HG02970 (cell line): ENCODE measurements around the gene CDH19.

Experiments
- ATAC-seq: cut with Tn5 transposase; IDR thresholded peaks from one replicate; pipeline ENCODE4 v1.9.1; 2021; ENCODE audit warnings: mild to moderate bottlenecking, moderate library complexity, moderate number of reproducible peaks; ENCODE audit not compliant: unreplicated experiment, low FRiP score

CDH19 gene, protein sequence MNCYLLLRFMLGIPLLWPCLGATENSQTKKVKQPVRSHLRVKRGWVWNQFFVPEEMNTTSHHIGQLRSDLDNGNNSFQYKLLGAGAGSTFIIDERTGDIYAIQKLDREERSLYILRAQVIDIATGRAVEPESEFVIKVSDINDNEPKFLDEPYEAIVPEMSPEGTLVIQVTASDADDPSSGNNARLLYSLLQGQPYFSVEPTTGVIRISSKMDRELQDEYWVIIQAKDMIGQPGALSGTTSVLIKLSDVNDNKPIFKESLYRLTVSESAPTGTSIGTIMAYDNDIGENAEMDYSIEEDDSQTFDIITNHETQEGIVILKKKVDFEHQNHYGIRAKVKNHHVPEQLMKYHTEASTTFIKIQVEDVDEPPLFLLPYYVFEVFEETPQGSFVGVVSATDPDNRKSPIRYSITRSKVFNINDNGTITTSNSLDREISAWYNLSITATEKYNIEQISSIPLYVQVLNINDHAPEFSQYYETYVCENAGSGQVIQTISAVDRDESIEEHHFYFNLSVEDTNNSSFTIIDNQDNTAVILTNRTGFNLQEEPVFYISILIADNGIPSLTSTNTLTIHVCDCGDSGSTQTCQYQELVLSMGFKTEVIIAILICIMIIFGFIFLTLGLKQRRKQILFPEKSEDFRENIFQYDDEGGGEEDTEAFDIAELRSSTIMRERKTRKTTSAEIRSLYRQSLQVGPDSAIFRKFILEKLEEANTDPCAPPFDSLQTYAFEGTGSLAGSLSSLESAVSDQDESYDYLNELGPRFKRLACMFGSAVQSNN

DNA sequence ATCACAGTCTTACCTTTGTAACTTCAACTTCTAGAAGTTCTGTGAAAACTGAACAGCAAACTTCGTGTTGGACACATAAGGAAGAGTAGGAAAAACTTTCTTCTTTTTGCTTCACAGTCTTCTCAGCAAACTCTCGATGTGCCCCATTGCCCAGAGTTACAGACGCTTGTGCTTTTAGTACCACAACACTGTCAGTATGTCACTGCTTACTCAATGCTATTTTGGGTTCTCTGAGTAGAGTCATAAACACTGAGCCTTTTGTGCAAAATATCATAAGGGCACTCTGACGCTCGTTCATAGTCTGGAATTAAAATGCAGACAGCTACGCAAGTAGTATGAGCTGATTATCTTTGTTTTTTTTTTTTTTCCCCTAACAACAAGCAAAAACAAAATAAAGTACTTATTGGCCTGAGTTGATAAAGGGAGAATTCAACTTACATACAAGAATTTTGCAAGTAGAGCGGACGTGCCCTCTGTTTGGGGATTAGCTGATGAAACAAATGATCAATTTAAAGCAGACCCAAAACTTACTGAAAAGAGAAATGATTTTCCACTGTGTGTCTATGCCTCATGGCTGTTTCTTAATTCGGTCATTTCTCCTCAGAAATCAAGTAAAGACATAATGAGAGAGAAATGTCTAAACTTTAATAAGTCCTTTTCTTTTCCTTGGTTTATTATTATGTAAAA lies at the start of gene CDH19:
Gene CDH19 (minus strand): TSS at position 150 of the 687 bp plus-strand sequence. CDS start 31,886 bp downstream, outside the sequence.
- ATAC-seq: no peak

GRCh38 chr18:66647671-66648070 lies 43.8 kb upstream of the CDH19 start:
- no peak for ATAC-seq

DNA sequence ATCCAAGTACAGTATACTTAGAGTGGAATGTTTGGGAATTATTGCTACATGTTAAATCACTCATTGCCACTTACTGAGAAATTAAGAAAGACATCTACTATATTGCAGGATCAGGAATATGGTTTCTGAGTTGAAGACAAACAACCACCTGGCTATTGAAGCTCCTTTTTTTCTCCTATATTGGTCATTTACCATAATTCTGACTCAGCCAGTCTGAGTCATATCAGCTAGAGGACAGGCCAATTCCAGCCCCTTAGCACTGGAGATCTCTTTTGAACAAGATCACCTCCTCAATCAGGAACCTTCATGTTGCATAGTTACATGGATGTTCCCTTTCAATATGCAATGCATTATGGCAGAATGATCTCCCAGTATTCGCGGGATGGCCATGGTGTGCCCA lies 42.7 kb upstream of the CDH19 start:
- ATAC-seq: no peak

DNA sequence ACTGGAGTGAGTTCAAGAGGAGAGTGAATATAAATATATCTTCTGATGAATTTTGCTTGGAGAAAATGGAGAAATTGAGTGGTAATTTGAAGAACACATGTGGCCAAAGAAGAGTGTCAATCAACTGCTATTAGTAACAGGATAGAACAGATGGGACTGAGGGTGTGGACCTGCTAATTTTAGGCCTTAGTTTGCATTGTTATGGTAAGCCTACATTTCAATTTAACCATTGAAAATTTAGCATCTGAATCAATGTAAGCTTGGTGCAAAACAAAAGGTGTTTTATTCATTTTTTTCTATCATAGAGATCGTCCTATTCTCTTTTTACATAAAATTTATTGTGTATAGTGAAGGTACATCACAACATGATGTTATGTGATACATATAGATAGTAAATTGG lies 42.1 kb upstream of the CDH19 start:
- no peak for ATAC-seq

DNA sequence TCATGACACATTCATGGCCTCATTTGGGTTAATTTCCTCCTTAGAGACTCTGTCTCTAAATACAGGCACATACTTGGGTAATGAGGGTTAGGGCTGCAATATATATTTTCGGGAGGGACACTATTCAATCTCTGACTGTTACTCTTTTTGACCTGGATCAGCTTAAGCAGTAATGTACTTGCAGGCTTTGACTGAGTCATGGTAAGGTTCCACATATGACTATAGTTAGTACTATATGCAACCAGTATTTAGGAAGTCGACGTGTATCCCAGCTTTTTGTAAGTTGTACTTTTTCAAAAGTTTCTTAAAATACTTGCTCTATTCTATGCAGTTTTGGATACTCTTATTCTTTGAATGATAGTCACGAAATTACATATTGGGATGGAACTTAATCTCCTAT lies 37.2 kb upstream of the CDH19 start:
- no peak for ATAC-seq

GRCh38 chr18:66640431-66640830 lies 36.5 kb upstream of the CDH19 start:
- ATAC-seq: no peak

DNA sequence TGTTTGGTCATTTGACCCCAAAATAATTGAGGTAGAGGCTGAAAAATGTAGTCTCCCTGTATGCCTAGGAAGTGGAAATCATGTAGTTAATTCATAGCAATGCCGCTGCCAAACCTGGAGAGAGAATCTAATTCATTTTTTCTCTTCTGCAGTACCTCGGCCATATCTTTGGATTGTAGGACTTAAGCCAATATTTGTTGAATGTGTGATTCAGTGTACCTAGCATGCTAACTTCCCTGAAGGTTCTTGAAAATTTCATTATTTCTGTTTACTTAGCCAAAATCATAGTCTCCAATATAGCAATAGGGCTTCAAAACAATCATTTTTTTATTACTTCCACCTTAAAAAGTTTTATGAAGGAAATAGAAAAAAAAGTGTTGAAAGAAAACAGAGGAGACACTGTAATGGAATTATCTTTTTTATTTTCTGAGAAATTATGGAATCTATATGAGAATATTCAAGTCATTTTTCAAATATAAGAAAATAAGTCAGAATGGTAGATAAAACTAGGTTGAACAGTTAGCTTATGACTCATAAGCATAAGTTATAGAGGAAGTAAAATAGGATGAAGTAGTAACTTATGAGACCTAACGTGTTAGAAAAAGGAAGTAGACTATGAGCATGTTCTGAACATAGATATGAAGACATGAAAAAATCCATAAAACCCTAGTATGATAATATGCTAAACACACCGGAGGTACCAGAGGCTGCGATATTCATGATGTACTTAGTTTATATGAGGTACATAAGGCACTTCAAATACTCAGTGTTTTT lies 35.2 kb upstream of the CDH19 start:
- ATAC-seq: no peak

GRCh38 chr18:66635342-66635741 lies 31.5 kb upstream of the CDH19 start:
- no peak for ATAC-seq

- no peak for ATAC-seq
Observed at GRCh38 chr18:66632756-66633155, 28.9 kb upstream of the CDH19 start.

DNA sequence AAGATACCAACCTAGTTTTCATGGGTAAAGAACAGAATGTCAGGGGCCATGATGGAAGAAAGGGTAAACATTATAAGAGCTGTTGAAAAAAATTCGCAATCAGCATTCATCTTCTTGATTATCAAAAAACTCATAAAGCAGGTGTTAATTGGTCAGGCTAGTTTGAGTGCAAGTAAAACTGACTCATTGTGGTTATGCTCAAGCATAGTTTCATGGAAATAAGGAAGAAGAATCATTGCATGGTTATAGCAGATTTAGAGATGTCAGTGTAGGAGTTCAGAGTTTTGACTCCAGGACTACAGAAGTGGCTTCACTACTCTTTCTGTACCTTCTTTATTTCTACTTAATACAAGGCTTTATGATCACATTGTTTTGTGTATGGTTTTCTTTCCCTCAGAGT lies 26.9 kb upstream of the CDH19 start:
- no peak for ATAC-seq

DNA sequence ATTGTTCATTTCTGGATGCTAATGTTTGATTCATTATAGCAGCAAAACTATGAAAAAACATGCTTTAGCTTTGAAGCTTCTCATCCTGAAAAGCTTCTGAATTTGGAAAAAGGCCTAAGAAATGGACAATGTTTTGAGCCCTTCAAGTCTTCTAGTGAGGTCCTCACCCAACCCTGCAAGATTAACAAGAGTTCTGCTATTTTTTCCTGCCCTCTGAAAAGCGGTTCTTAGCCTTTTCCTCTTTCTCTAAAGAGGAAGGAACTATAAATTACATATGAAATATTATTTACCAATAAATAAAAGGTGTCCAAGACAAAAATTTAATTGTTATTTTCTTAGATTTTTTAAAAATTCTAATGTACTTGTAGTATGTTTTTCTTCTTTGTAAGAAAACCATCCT lies 19.9 kb upstream of the CDH19 start:
- ATAC-seq: no peak

DNA sequence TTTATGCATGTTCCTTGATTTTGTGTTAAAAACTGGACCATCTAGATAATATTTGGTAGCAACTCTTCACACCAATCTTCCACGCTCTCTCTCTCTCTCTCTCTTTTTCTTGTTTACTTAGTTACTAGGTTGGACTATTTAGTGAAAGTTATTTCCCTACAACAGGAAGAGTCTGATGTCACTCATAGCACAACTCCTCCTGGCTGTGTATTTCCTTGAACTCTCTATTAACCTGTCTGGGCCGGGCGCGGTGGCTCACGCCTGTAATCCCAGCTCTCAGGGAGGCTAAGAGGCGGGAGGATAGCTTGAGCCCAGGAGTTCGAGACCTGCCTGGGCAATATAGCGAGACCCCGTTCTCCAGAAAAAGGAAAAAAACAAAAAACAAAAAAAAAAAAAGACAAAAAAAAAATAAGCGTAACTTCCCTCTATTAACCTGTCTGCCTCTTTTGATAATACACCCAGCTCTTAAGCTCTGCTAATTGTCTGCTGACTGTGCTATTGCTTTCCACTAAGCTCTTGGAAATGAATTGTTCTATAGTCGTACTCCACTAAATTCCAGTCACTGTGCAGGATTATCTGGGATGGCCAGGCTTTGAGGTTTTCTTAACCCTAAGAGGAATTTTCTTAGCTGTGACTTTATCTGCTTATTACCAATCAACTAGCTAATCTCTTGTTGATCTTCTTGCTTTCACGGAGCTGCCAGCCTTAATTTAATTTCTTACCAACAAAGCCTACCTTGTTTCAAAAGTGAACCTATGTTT lies 18.1 kb upstream of the CDH19 start:
- no peak for ATAC-seq

DNA sequence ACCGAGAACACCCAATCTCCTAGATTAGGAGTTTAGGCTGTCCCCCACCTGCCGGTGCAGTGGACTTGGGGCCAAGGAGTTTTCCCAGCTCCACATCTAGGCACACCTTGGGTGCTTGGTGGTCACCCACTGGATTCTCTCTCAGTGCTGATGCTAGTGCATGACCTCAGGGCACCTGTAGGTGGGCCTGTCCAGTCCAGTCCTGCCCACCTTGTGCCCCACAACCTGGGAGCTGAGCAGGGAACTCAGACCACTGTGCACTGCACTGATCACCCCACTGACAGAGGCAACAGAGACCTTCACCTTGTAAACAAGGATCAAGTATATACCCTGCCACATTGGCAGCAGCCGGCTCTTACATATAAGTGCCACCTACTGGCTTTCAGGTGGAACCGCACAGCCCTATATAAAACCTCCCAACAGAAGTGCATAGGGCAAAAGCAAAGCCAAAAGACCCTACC lies 12.7 kb upstream of the CDH19 start:
- no peak for ATAC-seq

DNA sequence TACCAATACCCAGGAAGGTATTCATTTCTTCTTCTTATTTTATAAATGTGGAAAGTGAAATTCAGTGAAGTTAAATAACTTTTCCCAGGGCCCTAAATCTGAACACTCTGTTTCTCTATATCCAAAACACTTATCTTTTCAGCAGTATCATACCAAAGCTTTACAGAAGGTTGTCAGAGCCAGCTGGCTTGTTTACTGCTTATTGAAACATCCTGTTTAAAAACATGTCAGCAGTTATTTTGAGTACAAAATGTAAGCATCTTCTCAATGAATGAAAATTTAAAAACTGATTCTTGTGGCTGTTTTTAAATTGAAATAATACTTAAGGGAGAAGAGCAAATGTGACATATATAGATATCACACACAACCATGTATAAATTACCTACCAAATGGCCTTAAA lies 11.3 kb upstream of the CDH19 start:
- ATAC-seq: no peak

- no peak for ATAC-seq
Observed at GRCh38 chr18:66607632-66608031, 3.7 kb upstream of the CDH19 start.

- no peak for ATAC-seq
Observed at GRCh38 chr18:66601649-66602048, 2.2 kb downstream of the CDH19 start.

GRCh38 chr18:66599190-66599589 lies 4.7 kb downstream of the CDH19 start:
- ATAC-seq: no peak

- ATAC-seq: no peak
Observed at GRCh38 chr18:66587430-66587829, 16.5 kb downstream of the CDH19 start.

DNA sequence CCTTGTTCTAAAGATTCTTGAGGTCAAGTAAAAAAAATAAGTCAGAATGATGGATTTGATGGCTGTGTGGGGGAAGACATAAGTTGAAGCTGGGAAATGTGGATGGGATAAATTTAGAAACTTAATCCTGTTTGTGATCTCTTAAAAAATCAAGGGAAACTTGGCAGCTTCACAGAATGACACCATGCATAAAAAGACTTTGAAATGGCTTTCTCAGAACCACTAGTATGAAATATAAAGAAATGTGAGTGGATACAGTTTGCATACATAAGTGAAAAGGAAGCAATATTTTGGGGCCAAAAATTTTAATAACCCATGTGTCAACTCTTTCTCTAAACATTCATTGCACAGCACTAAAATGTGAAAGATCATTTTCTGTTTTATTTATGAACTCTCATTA lies 21.7 kb downstream of the CDH19 start:
- no peak for ATAC-seq

- ATAC-seq: no peak
Observed at GRCh38 chr18:66575263-66575662, 28.6 kb downstream of the CDH19 start.
